Activated naive CD4-positive, alpha-beta T cell treated with anti-CD3 and anti-CD28 coated beads, Interleukin-2, amount 50 U/mL, for 16 hours (primary cell): ENCODE measurements around the gene PDIA4.
A peak's percentile ranks its signal among the peaks of the same experiment; 100 is the strongest.
"Not testable (repeated sequence)": the region's sequence is repeated elsewhere in the genome, so short reads cannot be mapped to it uniquely, and the experiment has no call there.

Source experiments
- DNase-seq: peaks from one replicate; pipeline ENCODE4 v3.0.0-alpha.2; 2020

PDIA4 gene, protein sequence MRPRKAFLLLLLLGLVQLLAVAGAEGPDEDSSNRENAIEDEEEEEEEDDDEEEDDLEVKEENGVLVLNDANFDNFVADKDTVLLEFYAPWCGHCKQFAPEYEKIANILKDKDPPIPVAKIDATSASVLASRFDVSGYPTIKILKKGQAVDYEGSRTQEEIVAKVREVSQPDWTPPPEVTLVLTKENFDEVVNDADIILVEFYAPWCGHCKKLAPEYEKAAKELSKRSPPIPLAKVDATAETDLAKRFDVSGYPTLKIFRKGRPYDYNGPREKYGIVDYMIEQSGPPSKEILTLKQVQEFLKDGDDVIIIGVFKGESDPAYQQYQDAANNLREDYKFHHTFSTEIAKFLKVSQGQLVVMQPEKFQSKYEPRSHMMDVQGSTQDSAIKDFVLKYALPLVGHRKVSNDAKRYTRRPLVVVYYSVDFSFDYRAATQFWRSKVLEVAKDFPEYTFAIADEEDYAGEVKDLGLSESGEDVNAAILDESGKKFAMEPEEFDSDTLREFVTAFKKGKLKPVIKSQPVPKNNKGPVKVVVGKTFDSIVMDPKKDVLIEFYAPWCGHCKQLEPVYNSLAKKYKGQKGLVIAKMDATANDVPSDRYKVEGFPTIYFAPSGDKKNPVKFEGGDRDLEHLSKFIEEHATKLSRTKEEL

DNA sequence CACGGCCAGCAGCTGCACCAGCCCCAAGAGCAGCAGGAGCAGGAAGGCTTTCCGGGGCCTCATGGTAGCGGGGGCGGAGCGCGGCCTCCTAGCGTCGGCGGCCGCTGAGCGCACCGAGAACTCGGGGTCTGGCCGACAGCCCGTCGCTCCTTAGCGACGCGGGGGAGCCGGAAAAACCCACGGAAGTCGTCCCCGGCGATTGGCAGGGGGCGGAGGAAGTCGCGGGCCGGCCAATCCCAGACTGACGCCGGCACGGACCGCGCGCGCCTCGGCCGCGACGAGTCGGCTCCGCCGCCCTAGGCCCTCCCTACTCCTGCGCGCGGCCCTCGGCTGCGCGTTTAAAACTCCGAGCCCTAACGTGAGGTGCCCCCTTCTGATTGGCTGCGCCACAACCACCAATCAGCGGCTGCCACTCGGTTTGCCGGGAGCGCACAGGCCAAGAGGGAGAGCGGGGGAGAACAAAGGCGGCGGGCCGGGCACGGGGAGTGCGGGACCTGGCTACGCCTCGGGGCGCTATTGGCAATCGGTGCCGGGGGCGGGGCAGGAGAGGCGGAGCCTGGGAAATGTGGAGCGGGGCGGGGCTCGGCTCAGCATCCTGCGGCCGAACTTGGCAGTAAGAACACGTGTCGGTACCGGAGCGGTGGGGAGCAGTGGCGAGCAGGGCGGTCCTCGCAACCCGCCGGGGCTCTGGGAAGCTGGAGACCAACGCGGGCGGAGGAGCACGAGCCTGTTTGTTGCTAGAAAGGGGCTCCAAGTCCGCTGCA, at the start of gene PDIA4:
Gene PDIA4 (minus strand): TSS at position 160 of the 764 bp plus-strand sequence. CDS start 97 bp downstream, at position 63.
- DNase-seq: peak; percentile 100

DNA sequence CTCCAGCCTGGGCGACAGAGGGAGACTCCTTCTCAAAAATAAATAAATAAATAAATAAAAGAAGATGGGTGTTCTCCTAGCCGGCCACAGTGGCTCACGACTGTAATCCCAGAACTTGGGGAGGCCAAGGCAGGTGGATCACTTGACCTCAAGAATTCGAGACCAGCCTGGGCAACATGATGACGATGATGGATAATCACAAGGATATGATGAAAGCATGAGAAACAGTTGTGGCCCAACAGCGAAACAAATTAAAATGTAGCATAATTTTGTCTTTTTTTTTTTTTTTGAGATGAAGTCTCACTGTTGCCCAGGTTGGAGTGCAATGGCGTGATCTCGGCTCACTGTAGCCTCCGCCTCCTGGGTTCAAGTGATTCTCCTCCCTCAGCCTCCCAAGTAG, 49.3 kb upstream of the PDIA4 start:
- DNase-seq: no peak

DNA sequence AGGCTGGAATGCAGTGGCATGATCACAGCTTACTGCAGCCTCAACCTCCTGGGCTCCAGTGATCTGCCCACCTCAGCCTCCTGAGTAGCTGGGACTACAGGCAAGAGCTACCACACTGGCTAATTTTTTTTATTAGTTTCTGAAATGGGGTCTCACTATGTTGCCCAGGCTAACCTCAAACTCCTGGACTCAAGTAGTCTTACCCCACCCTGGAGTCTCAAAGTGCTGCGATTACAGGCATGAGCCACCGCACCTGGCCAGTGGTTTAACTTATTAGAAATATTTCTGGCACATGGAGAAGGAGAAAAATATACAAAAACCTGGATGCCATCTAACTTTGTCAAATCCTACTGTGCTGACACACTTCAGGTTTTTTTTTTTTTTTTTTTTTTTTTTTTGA, 47.0 kb upstream of the PDIA4 start:
- DNase-seq: no peak

DNA sequence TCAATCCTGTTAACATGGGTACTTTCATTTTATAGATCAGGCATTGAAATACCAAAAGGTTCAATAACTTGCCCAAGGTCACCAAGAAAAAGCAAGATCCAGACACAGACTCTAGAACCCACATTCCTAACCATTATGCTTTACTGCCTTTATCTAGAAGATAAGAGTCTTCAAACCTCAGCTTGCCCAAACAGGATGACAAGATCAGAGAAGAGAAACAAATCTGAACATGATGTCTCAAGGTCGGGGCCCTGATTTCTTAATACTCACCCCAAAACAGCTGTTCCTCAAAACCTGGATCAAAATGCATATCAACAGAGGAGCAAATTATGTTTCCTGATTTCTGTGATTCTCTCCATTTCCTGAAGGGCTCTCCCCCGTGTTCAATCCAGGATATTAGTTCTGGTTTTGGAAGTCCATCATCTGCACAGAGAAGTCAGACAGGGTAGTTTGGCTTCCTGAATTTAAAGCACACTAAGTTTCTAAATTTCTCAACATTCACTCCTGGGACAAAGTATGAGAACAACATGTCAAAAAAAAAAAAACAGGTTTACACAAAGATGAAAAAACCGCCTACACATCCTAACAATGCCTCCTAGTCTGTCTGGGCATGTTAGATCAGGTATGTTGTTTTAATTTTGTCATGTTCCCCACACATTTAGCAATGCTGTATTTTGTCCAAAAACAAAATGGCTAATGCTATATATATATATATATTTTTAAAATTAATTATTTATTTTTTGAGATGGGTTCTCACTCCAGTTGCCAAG, 46.0 kb upstream of the PDIA4 start:
- no peak for DNase-seq

DNA sequence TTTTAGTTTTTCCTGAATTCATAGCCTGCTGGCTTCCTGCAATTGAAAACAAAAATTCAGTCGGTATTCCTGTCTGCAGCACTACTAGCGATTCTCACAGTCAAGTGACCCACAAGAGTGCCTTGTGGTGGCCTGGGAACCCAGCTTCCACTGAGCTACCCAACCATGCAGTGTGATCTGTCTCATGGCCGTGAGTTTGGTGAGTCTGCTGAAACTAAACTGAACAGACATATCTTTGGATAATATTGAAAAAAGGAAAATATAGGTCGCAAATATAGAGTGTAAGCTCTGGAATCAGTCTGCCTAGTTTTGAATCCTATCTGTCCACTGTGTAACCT, 44.1 kb upstream of the PDIA4 start:
- DNase-seq: no peak

DNA sequence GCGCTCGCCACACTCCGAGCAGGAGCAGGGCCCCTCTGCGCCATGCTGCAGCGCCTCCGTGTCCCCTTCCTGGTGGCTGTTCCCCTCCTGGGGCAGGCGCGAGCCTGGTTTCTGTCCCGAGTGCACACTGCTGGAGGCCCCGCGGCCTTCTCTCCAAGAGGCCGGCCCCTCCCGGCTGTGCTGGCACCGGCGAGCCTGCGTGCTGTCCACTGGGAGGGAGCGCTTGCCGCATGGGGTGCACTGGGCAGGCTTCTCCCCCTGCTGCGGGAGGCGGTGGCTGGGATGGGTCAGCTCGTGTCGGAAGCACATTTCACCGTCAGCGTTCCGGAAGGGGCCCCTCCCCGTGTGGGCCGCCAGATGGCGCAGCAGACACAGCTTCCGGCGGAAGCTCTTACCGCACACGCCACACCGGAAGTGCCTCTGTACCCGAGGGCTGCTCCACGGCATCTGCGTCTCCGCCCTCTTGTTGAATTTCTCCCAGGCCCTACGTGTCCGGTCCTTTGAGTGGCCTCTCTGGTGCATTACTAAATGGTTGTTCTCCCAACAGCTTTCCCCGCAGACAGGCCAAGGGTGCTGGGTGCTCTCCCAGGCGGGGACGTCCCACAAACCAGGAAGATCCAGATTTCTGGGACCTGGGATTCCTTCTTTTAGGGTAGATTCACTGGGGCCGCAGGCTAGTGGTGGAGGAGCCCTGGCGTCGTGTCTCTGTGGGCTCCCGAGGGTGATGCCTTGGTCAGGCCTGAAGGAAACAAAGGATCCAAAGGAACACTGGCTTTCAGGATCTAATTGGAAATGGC, 43.5 kb upstream of the PDIA4 start:
- peak; percentile 54 for DNase-seq

DNA sequence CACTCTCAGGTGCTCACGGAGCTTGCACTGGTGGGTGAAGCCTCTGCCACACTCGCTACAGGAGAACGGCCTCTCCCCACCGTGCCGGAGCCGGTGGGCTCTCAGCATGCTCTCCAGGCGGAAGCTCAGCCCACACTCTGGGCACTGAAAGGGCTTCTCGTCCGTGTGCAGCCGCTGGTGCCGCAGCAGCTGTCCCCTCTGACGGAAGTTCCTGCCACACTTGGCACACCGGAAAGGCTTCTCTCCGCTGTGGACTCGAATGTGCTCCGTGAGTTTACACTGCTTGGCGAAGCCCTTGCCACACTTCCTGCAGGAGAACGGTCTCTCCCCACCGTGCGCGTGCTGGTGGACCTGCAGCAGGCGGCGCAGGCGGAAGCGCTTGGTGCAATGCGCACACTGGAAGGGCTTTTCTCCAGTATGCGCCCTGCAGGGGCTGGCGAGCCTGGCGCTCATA, 42.9 kb upstream of the PDIA4 start:
- DNase-seq: no peak

DNA sequence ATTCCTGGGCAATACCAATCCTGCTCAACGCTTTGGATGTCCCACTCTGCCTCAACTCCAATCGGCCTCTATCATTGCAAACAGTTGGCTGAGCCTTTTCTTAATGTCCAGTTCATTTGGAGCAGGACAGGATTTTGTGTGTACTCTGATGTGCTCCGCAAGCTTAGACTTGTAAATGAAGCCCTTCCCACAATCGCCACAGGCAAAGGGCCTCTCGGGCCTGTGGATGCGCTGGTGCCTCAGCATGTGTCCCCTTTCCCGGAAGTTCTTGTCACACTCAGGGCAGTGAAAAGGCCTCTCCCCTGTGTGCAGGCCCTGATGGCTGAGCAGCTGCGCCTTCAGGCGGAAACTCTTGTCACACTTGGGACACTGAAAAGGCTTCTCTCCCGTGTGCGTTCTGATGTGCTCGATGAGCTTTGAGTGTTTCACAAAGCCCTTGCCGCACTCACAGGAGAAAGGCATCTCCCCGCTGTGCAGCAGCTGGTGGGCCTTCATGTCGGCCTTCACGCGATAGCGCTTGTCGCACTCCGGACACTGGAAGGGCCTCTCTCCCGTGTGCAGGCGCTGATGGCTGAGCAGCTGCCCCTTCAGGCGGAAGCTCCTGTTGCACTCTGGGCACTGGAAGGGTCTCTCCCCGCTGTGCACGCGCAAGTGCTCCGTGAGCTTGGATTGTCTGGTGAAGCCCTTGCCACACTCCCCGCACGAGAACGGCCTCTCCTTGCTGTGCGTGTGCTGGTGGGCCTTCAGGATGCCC, 42.2 kb upstream of the PDIA4 start:
- DNase-seq: no peak

DNA sequence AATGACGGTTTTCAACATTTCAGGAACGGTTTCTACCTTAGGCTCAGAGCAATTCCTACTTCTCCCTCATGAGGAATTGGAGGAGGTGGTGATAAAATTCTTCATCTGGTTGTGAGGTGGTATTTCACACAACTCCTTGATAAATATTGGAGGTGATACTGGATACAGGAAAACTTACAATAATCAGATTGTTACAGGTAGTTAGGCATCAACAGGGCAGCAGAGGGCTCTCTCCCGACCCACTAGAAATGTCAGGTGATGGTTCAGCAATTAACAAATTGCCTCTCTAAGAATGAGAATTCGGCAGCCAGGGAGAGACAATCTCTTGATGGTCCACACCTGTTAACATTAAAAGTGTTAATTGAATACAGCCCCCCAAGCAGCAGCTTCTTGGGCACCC, 39.6 kb upstream of the PDIA4 start:
- DNase-seq: no peak

DNA sequence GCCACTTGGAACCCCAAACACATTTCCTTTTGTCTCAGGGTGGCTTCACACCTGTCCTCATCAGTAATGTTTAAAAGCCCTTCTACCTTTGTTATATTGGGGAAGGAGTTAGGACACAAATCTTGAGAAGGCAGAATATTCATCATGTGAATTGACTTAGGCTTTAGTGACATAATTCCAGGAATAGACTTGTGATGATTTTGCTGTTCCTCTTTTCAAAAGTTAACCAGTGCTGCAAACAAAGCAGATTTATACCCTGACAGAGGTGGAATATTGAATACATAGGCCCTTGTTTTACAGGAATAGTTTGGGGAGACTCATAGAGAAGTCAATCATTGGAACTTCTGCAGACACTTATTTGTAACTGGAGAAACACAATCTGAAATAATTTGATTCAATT, 35.2 kb upstream of the PDIA4 start:
- DNase-seq: no peak

DNA sequence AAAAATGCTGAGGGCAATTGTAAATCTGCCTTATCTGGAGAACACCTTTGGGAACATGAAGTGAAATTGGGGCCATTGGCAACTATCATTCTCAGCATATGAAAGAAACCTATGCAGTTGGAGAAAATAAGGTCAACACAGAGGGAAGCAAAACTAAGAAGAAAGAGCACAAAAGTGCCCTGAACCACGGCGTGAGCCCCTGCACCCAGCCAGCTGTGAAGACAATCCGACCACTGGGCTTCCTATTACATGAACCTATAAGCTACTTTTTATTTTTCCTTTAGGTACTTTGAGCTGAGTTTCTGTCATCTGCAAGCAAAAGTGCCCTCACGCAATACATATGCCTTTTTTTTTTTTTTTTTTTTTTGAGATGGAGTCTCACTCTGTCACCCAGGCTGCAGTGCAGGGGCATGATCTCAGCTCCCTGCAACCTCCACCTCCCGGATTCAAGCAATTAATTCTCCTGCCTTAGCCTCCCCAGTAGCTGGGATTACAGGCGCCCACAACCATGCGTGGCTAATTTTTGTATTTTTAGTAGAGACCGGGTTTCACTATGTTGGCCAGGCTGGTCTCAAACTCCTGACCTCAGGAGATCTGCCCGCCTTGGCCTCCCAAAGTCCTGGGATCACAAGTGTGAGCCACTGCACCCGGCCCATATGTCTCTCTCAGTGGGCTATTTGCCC, 34.1 kb upstream of the PDIA4 start:
- DNase-seq: not testable (repeated sequence)

DNA sequence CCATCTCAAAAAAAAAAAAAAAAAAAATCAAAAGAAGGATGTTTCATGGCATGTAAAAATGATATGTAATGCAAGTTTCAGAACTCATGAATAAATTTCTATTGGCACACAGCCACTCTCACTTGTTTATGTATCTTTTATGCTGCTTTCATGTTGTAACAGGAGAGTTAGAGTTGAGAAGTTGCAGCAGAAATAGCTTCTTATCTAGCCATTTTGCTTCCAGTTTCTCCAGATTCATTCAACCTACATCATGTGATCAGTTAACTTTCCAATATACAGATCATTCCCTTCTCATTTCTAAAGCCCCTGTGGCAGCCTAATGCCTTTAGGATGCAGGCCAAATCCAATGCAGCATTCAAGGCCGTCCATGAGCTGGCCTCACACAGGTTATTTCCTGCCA, 31.9 kb upstream of the PDIA4 start:
- DNase-seq: no peak

DNA sequence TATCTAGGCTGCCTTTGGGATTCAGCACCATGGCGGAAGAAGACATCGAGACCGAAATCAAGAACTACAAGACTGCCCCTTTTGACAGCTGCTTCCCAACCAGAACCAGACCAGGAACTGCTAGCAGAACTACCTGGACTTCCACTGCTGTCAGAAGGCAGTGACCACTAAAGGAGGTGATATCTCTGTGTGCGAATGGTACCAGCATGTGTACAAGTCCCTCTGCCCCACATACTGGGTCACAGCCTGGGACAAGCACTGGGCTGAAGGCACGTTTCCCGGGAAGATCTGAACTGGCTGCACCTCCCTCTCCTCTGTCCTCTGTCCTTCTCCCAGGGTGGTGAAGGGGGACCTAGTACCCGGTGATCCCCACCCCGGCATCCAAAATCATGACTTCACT, 25.6 kb upstream of the PDIA4 start:
- no peak for DNase-seq

DNA sequence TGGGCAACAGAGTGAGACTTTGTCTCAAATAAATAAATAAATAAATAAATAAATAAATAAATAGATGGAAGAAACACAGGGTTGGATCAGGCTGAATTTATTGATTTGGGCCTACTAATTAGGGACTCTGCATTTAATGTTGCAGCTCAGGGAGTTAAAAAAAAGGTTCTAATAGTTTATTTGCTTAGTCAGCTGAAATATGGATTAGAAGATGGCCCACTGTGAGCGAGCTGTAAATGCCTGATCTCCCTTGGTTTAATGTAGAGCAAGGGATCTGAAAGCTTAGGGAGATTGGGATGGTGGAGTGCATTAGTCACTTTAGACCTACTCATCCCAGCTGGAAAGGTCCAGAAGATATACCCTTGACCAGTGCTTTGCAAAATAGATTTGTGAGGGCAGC, 25.1 kb upstream of the PDIA4 start:
- no peak for DNase-seq

DNA sequence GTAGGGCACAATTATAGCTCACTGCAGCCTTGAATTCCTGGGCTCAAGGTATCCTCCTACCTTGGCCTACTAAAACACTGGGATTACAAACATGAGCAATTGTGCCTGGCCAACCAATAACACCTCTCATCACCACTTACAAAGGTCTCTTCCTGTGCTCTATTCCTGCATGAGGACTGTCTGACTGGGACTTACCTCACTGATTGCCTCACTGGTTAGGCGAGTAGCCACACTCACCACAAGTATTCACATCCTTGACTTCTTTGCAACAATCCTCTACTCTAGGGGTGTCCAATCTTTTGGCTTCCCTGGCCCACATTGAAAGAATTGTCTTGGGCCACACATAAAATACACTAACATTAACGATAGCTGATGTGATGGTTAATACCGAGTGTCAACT, 22.6 kb upstream of the PDIA4 start:
- DNase-seq: no peak

DNA sequence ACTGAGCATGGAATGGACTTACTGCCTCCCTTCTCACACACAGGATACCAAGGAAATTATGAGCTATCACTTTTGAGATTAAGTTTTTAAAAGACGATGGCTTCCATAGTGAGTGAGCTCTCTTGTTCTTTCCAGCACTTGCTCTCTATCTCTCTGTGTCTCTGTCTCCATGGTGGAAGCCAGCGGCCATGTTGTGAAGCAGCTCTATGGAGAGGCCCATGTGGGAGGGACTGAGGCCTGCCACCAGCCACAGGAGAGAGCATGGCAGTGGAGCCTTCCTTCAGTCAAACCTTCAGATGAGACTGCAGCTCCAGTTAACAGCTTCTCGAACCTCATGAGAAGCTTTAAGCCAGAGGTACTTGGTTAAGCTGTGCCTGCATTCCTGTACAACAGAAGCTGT, 20.5 kb upstream of the PDIA4 start:
- no peak for DNase-seq

DNA sequence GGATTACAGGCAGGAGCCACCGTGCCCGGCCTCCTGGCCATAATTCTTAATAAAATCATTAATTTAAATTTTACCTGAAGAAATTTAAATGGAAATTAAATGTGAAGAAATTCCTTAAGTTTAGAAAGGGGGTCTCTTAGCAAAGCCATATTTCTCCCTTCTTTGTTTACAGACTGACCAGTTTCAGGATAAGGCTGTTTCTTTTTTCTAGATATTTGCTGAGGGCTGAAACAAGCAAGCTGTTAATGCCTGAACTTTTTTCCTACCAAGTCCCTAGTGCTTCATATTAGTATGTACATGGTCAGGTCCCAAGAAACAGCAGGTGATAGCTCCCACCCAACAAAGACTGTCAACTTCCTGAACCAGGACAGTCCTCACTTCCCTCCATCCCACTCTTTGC, 18.1 kb upstream of the PDIA4 start:
- DNase-seq: no peak

DNA sequence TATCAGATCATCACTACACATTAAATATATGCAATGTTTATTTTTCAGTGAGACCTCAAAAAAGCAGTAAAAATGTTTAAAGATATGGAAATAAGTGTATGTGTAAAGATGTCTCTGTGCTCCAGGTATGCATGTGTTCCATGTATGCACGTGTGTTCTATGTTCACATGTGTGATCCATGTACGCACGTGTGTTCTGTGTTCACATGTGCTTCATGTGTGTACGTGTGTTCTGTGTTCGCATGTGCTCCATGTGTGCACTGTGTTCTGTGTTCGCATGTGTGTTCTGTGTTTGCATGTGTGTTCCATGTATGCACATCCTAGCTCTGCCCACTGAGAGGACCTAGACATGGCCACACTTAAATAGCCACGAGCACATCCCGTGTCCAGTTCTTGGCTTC, 15.6 kb upstream of the PDIA4 start:
- DNase-seq: no peak

DNA sequence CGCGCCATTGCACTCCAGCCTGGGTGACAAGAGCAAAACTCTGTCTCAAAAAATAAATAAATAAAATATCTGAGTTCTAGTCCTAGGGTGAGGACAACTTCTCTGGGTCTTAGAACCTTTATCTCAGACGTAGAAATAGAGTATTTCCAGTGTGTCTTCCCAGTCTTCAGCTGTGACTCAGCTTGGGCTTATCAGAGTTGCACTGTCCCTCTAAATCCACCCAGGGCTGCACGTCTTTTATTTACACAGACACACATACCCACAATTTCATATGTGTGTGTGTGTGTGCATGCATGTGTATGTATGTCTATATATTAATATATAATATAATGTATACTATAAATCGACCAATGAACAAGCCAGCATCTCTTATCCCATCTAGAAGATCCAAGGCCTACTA, 13.0 kb upstream of the PDIA4 start:
- DNase-seq: no peak

DNA sequence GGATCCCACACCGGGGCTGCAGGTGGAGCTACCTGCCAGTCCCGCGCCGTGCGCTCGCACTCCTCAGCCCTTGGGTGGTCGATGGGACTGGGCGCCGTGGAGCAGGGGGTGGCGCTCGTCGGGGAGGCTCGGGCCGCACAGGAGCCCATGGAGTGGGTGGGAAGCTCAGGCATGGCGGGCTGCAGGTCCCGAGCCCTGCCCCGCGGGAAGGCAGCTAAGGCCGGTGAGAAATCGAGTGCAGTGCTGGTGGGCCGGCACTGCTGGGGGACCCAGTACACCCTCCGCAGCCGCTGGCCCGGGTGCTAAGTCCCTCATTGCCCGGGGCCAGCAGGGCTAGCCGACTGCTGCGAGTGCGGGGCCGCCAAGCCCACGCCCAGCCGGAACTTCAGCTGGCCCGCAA, 10.3 kb upstream of the PDIA4 start:
- not testable (repeated sequence) for DNase-seq

DNA sequence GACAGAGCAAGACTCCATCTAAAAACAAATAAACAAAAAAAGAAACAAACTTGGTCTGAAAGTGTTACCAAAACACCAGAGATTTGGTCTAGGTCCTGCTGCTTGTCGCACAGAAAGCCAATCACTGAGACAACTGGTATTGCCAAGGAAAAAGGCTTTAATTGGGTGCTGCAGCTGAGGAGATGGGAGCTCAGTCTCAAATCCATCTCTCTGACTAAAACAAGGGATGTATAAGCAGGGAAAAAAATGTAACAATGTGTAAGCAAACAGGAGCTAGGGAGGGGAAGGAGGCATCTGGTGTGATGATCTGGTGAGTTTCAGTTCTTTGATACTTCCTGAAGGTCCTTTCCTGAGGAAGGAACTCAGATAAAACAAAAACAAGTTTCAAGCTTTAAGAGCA, 8.4 kb upstream of the PDIA4 start:
- DNase-seq: no peak
